SK-N-MC (cell line): ENCODE measurements around the gene CWC27.

ENCODE experiments used
- DNase-seq: peaks from one replicate; pipeline ENCODE4 v3.0.0-alpha.2; 2011; ENCODE audit warnings: low read depth, low spot score
- H3K27ac ChIP-seq: fragments of 200-600 bp; sonication (generic); 2 replicates; pipeline ENCODE4 v1.5.1; 2016; ENCODE audit warnings: mixed run types
- H3K36me3 ChIP-seq: fragments of 200-600 bp; sonication (generic); 2 replicates; pipeline ENCODE4 v1.6.1; 2017; ENCODE audit warnings: antibody characterized with exemption, low read length, mixed read lengths; ENCODE audit not compliant: insufficient read depth
- H3K4me3 ChIP-seq: fragments of 200-600 bp; sonication (generic); 2 replicates; pipeline ENCODE4 v1.5.1; 2016
- H3K9ac ChIP-seq: fragments of 200-600 bp; sonication (generic); 2 replicates; pipeline ENCODE4 v1.8.0; 2017; ENCODE audit warnings: mixed run types, mixed read lengths; ENCODE audit not compliant: insufficient read length
- H3K9me3 ChIP-seq: fragments of 200-600 bp; sonication (generic); 2 replicates; pipeline ENCODE4 v1.6.1; 2017; ENCODE audit warnings: low read depth, mild to moderate bottlenecking, antibody characterized with exemption, low read length, moderate library complexity, mixed read lengths
- EZH2 ChIP-seq: fragments of 200-600 bp; sonication (generic); IDR thresholded peaks from one replicate; pipeline ENCODE4 v1.6.1; 2017; ENCODE audit warnings: antibody characterized with exemption
- FOXP2 ChIP-seq: optimal IDR thresholded peaks from 2 replicates; pipeline ENCODE3; 2011; ENCODE audit warnings: mild to moderate bottlenecking, moderate library complexity; ENCODE audit not compliant: insufficient read depth; ENCODE audit errors: extremely low read length, control extremely low read depth
- POLR2AphosphoS5 ChIP-seq: IDR thresholded peaks from 2 replicates; pipeline ENCODE4 v1.6.1; 2012; ENCODE audit warnings: mild to moderate bottlenecking, low read depth, low read length, borderline replicate concordance

CWC27 gene

DNA sequence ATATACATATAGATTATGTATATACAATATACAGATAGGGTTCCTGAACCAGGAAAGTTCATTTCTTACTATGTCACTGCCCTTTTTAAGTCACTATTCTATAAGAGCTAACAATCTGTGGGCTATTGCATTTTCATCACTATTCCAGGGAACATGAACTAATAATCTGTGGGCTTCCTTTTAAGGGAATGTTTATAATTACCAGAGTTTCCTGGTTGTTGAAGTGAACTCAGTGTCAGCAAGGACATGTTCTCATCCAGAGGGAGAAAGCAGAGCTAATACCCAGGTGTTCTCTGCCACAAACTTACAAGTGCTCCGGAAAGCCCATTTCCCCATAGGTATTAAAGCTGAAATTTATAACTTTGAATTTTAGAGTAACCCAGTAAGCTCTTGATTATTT is 69.6 kb downstream of the CWC27 start:
- no peaks in the 10 kb centered on the region for H3K9me3 ChIP-seq
- TF ChIP-seq EZH2 = no peak
- no peak for TF ChIP-seq FOXP2
- no peak for TF ChIP-seq POLR2AphosphoS5
- no peak for DNase-seq
- no peak overlapping the region for H3K27ac ChIP-seq
- H3K36me3 ChIP-seq = peaks cover 9% of the 10 kb centered on the region; the same call in 1 of the 2 replicates
- no peak overlapping the region for H3K9ac ChIP-seq
- H3K4me3 ChIP-seq = no peak overlapping the region

DNA sequence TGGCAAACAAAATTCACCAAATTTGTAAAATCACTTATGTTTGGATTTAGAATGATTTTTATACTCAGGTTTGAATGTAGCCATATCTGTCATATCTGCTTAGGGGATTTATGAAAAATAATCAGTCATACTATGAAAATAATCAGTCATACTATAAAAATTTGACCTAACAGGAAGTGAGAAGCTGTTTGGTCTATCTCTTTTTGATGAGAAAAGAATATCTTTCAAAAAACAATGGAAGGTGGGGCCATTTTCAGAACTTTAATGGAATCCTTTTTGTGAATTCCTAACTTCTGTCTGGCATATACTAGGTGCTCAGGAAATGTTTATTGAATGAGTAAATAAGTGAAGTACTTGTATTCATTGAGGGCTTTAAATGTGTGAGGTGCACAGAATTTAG is 70.1 kb downstream of the CWC27 start:
- no peak for DNase-seq
- H3K9ac ChIP-seq = no peak overlapping the region
- no peak for TF ChIP-seq POLR2AphosphoS5
- no peak for TF ChIP-seq EZH2
- TF ChIP-seq FOXP2 = no peak
- H3K27ac ChIP-seq = no peak overlapping the region
- H3K36me3 ChIP-seq = peaks cover 9% of the 10 kb centered on the region; the same call in 1 of the 2 replicates
- no peaks in the 10 kb centered on the region for H3K9me3 ChIP-seq
- H3K4me3 ChIP-seq = no peak overlapping the region

DNA sequence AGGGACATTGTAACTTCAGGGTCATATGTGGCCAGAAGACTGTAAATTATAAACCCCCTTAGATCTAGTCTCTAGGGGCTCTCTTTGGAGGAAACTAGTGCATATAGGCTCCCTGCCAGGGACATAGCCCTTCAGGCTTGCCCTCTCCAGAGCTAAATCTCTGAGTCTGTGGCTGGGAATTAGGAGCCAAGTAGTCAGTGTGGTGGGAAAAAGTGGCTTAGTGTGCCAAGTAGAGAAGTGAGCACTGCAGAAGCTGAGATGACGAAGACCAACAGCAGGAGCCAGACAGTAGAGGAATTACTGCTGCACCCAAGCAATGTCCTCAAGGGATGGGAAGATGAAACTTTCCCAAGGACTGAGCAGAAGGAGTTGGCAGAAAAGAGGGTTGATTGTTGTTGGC is 71.2 kb downstream of the CWC27 start:
- TF ChIP-seq FOXP2 = no peak
- no peak for TF ChIP-seq POLR2AphosphoS5
- TF ChIP-seq EZH2 = no peak
- no peak overlapping the region for H3K27ac ChIP-seq
- no peak overlapping the region for H3K9ac ChIP-seq
- H3K9me3 ChIP-seq = no peaks in the 10 kb centered on the region
- DNase-seq = no peak
- H3K36me3 ChIP-seq = peaks cover 16% of the 10 kb centered on the region; the same call in 1 of the 2 replicates
- no peak overlapping the region for H3K4me3 ChIP-seq

DNA sequence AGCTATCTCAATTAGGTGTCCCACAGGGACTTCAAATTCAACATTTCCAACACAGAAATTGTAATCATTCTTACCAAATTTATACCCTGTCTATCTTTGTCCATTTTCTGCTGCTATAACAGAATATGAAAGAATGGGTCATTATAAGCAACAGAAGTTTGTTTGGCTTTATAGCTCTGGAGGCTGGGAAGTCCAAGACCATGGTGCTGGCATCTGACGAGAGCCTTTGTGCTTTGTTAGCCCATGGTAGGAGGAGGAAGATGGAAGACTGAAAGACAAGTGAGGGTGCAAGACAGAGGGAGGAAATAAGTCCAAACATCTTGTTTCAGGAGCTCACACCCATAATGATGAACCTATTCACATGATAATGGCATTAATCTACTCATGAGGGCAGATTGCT is 72.2 kb downstream of the CWC27 start:
- DNase-seq = no peak
- H3K36me3 ChIP-seq = peaks cover 20% of the 10 kb centered on the region; the same call in 1 of the 2 replicates
- TF ChIP-seq FOXP2 = no peak
- TF ChIP-seq EZH2 = no peak
- no peak for TF ChIP-seq POLR2AphosphoS5
- no peak overlapping the region for H3K4me3 ChIP-seq
- H3K27ac ChIP-seq = no peak overlapping the region
- H3K9me3 ChIP-seq = 0 out of 2 replicates have a peak, but pooled peaks cover 3% of the 10 kb centered on the region
- H3K9ac ChIP-seq = no peak overlapping the region

DNA sequence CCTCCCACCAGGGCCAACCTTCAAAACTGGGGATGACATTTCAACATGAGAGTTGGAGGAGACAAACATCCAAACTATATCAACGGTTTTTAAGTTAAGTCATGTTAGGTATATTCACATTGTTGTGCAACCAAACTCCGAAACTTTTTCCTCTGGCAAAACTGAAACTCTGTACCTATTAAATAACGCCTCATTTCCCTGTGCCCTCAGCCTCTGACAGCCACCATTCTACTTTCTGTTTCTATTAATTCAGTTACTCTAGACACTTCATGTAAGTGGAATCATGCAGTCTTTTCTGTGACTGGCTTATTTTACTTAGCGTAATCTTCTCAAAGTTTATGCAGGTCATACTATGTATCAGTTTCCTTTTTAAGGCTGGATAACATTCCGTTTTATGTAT is 85.0 kb downstream of the CWC27 start:
- Histone ChIP-seq H3K27ac (no peak overlapping the region), H3K9me3 (no peaks in the 10 kb centered on the region), H3K4me3 (no peak overlapping the region), H3K9ac (no peak overlapping the region), H3K36me3 (no peaks in the 10 kb centered on the region)
- no peak for DNase-seq
- no peak for TF ChIP-seq FOXP2

DNA sequence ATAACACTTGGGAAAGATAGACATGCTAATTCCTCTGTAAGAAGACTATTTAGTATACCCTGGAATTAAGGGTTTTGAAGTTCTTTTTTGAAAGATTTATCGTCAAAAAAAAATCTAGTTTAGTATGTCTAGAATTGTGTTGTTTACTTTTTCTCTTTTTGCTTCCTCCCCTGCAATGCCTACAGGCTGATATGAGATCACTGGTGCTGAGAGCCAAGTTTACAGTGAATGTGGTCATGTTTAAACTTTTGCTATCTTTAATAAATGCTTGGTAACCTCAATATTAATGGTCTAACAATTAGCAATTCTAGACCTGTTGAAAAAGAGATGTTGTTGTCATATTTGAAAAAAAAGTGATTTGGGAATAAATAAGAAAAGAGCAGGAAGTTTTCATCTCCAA is 86.1 kb downstream of the CWC27 start:
- Histone ChIP-seq H3K27ac (no peak overlapping the region), H3K9ac (no peak overlapping the region), H3K9me3 (no peaks in the 10 kb centered on the region), H3K36me3 (no peaks in the 10 kb centered on the region), H3K4me3 (no peak overlapping the region)
- TF ChIP-seq EZH2 (no peak), POLR2AphosphoS5 (no peak), FOXP2 (no peak)
- DNase-seq = no peak

DNA sequence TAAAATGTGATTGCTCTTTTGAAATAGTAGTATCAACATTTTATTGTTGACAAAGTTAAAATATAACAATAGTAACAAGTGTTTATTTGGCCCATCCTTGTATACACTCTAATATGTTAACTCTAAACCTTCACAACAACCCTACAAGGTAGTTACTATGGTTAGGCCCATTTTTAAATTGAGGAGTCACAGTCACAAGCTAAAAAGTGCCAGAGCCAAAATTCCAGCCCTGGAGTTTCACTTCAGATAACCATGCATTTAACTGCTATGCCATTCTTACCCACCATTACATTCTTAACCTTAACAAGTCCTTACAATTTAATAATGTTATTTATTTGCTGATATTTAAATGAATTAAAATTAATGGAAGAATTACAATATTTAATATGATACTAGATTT is 91.2 kb downstream of the CWC27 start:
- H3K4me3 ChIP-seq = no peak overlapping the region
- H3K27ac ChIP-seq = no peak overlapping the region
- TF ChIP-seq FOXP2 (no peak), EZH2 (no peak), POLR2AphosphoS5 (no peak)
- DNase-seq = no peak
- H3K36me3 ChIP-seq = no peaks in the 10 kb centered on the region
- no peaks in the 10 kb centered on the region for H3K9me3 ChIP-seq
- H3K9ac ChIP-seq = no peak overlapping the region

DNA sequence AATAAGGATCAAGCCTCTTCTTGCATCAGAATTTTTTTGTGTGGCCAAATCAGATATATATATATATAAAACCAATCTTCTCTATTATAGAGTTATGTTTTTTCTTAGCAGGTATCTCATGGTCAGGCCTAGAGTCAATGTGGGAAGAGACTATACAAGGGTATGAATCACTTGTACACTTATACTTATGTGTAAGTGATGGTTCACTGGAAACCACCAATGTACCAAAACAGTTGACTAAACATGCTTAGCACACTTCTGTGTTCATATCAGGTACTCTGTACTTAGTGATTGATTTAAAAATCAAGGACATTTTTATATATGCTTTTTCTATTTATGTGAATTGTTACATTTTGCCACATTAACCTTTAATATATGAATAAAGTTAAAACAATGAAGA is 92.6 kb downstream of the CWC27 start:
- no peak for TF ChIP-seq FOXP2
- TF ChIP-seq POLR2AphosphoS5 = no peak
- TF ChIP-seq EZH2 = no peak
- Histone ChIP-seq H3K9ac (no peak overlapping the region), H3K27ac (no peak overlapping the region), H3K36me3 (no peaks in the 10 kb centered on the region), H3K9me3 (no peaks in the 10 kb centered on the region), H3K4me3 (no peak overlapping the region)
- DNase-seq = no peak

DNA sequence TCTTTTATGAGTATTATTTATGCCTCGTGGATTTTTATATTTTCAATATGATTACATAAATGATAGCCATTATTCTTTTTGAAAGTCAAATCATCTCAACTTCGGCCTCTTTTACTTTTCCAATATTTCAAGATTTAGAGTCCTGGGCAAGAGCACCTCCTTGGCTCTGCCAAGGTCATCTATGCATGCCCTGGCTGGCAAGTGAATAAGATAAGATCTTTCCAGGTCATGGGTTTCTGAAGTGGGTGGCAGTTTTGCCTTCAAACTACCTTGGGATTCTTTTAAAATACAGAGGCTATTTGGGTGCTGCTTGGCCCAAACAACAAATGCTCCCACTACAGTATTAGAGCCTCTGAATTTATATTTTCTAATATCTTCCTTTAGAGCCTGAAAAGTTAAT is 95.4 kb downstream of the CWC27 start:
- no peak for TF ChIP-seq EZH2
- no peak for TF ChIP-seq POLR2AphosphoS5
- TF ChIP-seq FOXP2 = no peak
- Histone ChIP-seq H3K9me3 (no peaks in the 10 kb centered on the region), H3K9ac (no peak overlapping the region), H3K36me3 (no peaks in the 10 kb centered on the region), H3K27ac (no peak overlapping the region), H3K4me3 (no peak overlapping the region)
- no peak for DNase-seq
